Measurements from ENCODE around the gene CNTNAP1.

DNA sequence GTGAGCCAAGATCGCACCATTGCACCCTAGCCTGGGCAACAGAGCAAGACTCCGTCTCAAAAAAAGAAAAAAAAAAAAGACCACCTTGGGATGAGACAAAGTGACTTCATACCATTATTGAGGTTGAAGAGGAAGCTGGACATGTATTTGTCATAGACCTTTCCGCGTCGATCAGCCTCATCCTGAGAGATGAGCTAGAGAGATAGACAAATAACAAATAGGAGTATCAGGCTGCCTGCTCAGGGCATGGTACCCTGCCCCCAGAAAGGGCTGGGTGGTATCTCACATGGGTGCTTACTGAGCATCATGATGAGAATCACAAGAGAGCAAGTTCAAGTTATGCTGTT lies 22.1 kb downstream of the CNTNAP1 start:
- TF ChIP-seq, protein P1, sequence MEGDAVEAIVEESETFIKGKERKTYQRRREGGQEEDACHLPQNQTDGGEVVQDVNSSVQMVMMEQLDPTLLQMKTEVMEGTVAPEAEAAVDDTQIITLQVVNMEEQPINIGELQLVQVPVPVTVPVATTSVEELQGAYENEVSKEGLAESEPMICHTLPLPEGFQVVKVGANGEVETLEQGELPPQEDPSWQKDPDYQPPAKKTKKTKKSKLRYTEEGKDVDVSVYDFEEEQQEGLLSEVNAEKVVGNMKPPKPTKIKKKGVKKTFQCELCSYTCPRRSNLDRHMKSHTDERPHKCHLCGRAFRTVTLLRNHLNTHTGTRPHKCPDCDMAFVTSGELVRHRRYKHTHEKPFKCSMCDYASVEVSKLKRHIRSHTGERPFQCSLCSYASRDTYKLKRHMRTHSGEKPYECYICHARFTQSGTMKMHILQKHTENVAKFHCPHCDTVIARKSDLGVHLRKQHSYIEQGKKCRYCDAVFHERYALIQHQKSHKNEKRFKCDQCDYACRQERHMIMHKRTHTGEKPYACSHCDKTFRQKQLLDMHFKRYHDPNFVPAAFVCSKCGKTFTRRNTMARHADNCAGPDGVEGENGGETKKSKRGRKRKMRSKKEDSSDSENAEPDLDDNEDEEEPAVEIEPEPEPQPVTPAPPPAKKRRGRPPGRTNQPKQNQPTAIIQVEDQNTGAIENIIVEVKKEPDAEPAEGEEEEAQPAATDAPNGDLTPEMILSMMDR (IDR thresholded peaks at IDR 0.05; ENCODE audit: low read length) = no peak
- TF ChIP-seq EZH2 (optimal IDR thresholded peaks at IDR 0.05; ENCODE audit: low read depth, low read length) (no peak), EZH2phosphoT487 (IDR thresholded peaks at IDR 0.05; ENCODE audit: low read length) (no peak)

Data from MM.1S (cell line).